Measurements from ENCODE around the gene TULP1. TPM values are rescaled to one million over a fixed set of nuclear protein-coding genes. Genes with fewer than 3 reads are reported as not detected.
"Not testable (repeated sequence)": the region's sequence is repeated elsewhere in the genome, so short reads cannot be mapped to it uniquely, and the experiment has no call there.

The TULP1 gene
- 0.15 TPM in 1 of 2 replicates, not detected in the other for total RNA-seq (2014; rRNA removed; shearing (Covaris generic))

GRCh38 chr6:35512740-35513139 lies at the start of gene TULP1:
TULP1 (minus strand) TSS chr6:35512896; CDS start chr6:35512858, 38 bp downstream.
- H3K4me3 ChIP-seq = no peak within 1 kb of the TSS
- H3K36me3 ChIP-seq = no peaks in the 10 kb centered on the region
- no peak within 1 kb of the TSS for H3K27ac ChIP-seq
- no peaks in the 10 kb centered on the region for H3K4me1 ChIP-seq
- H3K9me3 ChIP-seq (replicated peaks) = no peaks in the 10 kb centered on the region
- peaks cover 15% of the 10 kb centered on the region; the same call in 1 of the 2 replicates for H3K27me3 ChIP-seq
- no peak for DNase-seq

- DNase-seq = no peak
- Histone ChIP-seq H3K9me3 (replicated peaks) (no peaks in the 10 kb centered on the region), H3K4me1 (no peaks in the 10 kb centered on the region), H3K4me3 (no peak overlapping the region), H3K27ac (no peak overlapping the region), H3K27me3 (peaks cover 17% of the 10 kb centered on the region), H3K36me3 (no peaks in the 10 kb centered on the region)
Measured at GRCh38 chr6:35562060-35562459, 49.4 kb upstream of the TULP1 start.

GRCh38 chr6:35561113-35561512 lies 48.4 kb upstream of the TULP1 start:
- no peak for DNase-seq
- Histone ChIP-seq H3K4me1 (no peaks in the 10 kb centered on the region), H3K27me3 (peaks cover 17% of the 10 kb centered on the region), H3K9me3 (replicated peaks) (no peaks in the 10 kb centered on the region), H3K36me3 (no peaks in the 10 kb centered on the region), H3K4me3 (no peak overlapping the region), H3K27ac (no peak overlapping the region)

GRCh38 chr6:35558571-35558970 lies 45.9 kb upstream of the TULP1 start:
- Histone ChIP-seq H3K4me3 (no peak overlapping the region), H3K27me3 (peaks cover 10% of the 10 kb centered on the region), H3K9me3 (replicated peaks) (no peaks in the 10 kb centered on the region), H3K36me3 (no peaks in the 10 kb centered on the region), H3K27ac (no peak overlapping the region), H3K4me1 (no peaks in the 10 kb centered on the region)
- DNase-seq = no peak

- Histone ChIP-seq H3K27ac (no peak overlapping the region), H3K4me3 (no peak overlapping the region), H3K9me3 (replicated peaks) (no peaks in the 10 kb centered on the region), H3K36me3 (no peaks in the 10 kb centered on the region), H3K27me3 (peaks cover 3% of the 10 kb centered on the region), H3K4me1 (no peaks in the 10 kb centered on the region)
- DNase-seq = no peak
Measured at GRCh38 chr6:35557239-35557638, 44.5 kb upstream of the TULP1 start.

- DNase-seq = no peak
- H3K4me1 ChIP-seq = no peaks in the 10 kb centered on the region
- no peaks in the 10 kb centered on the region; the same call in 1 of the 2 replicates for H3K27me3 ChIP-seq
- no peaks in the 10 kb centered on the region for H3K36me3 ChIP-seq
- no peaks in the 10 kb centered on the region; the same call in 1 of the 2 replicates for H3K9me3 ChIP-seq (replicated peaks)
- H3K27ac ChIP-seq = no peak overlapping the region
- H3K4me3 ChIP-seq = no peak overlapping the region
Measured at GRCh38 chr6:35554811-35555210, 42.1 kb upstream of the TULP1 start.

GRCh38 chr6:35553315-35553714 lies 40.6 kb upstream of the TULP1 start:
- no peaks in the 10 kb centered on the region for H3K4me1 ChIP-seq
- H3K36me3 ChIP-seq = no peaks in the 10 kb centered on the region
- DNase-seq = no peak
- H3K27me3 ChIP-seq = no peaks in the 10 kb centered on the region
- no peak overlapping the region for H3K4me3 ChIP-seq
- no peak overlapping the region for H3K27ac ChIP-seq
- H3K9me3 ChIP-seq (replicated peaks) = no peaks in the 10 kb centered on the region; the same call in 1 of the 2 replicates

GRCh38 chr6:35552285-35552917 lies 39.7 kb upstream of the TULP1 start:
- H3K27me3 ChIP-seq = no peaks in the 10 kb centered on the region
- no peaks in the 10 kb centered on the region; the same call in 1 of the 2 replicates for H3K9me3 ChIP-seq (replicated peaks)
- H3K4me1 ChIP-seq = no peaks in the 10 kb centered on the region
- no peaks in the 10 kb centered on the region for H3K36me3 ChIP-seq
- peak; percentile 24 to 66 for DNase-seq
- no peak overlapping the region for H3K27ac ChIP-seq
- H3K4me3 ChIP-seq = no peak overlapping the region

- no peaks in the 10 kb centered on the region for H3K27me3 ChIP-seq
- H3K4me3 ChIP-seq = no peak overlapping the region
- no peaks in the 10 kb centered on the region for H3K36me3 ChIP-seq
- DNase-seq = no peak
- no peaks in the 10 kb centered on the region; the same call in 1 of the 2 replicates for H3K9me3 ChIP-seq (replicated peaks)
- no peaks in the 10 kb centered on the region for H3K4me1 ChIP-seq
- H3K27ac ChIP-seq = no peak overlapping the region
Measured at GRCh38 chr6:35550437-35550836, 37.7 kb upstream of the TULP1 start.

GRCh38 chr6:35547676-35548075 lies 35.0 kb upstream of the TULP1 start:
- no peak overlapping the region for H3K27ac ChIP-seq
- no peaks in the 10 kb centered on the region; the same call in 1 of the 2 replicates for H3K9me3 ChIP-seq (replicated peaks)
- H3K4me1 ChIP-seq = no peaks in the 10 kb centered on the region
- DNase-seq = no peak
- H3K27me3 ChIP-seq = no peaks in the 10 kb centered on the region
- no peak overlapping the region for H3K4me3 ChIP-seq
- H3K36me3 ChIP-seq = no peaks in the 10 kb centered on the region

- DNase-seq = no peak
- Histone ChIP-seq H3K4me3 (no peak overlapping the region), H3K9me3 (replicated peaks) (no peaks in the 10 kb centered on the region), H3K27ac (no peak overlapping the region), H3K27me3 (no peaks in the 10 kb centered on the region), H3K36me3 (no peaks in the 10 kb centered on the region), H3K4me1 (no peaks in the 10 kb centered on the region)
Measured at GRCh38 chr6:35544769-35545361, 32.2 kb upstream of the TULP1 start.

GRCh38 chr6:35543459-35544193 lies 30.9 kb upstream of the TULP1 start:
- Histone ChIP-seq H3K4me3 (no peak overlapping the region), H3K9me3 (replicated peaks) (no peaks in the 10 kb centered on the region)

GRCh38 chr6:35541836-35542235 lies 29.1 kb upstream of the TULP1 start:
- H3K27me3 ChIP-seq = no peaks in the 10 kb centered on the region
- no peaks in the 10 kb centered on the region for H3K9me3 ChIP-seq (replicated peaks)
- no peaks in the 10 kb centered on the region for H3K36me3 ChIP-seq
- no peak overlapping the region for H3K27ac ChIP-seq
- H3K4me1 ChIP-seq = no peaks in the 10 kb centered on the region
- no peak for DNase-seq
- H3K4me3 ChIP-seq = no peak overlapping the region

More at GRCh38 chr6:35543459-35544193, 30.9 kb upstream of the TULP1 start:
- no peaks in the 10 kb centered on the region for H3K4me1 ChIP-seq
- no peak for DNase-seq
- H3K36me3 ChIP-seq = no peaks in the 10 kb centered on the region
- no peak overlapping the region for H3K27ac ChIP-seq
- H3K27me3 ChIP-seq = no peaks in the 10 kb centered on the region

- H3K9me3 ChIP-seq (replicated peaks) = no peaks in the 10 kb centered on the region
- H3K4me3 ChIP-seq = no peak overlapping the region
- H3K27me3 ChIP-seq = peaks cover 3% of the 10 kb centered on the region; the same call in 1 of the 2 replicates
- no peaks in the 10 kb centered on the region for H3K36me3 ChIP-seq
- DNase-seq = no peak
- no peak overlapping the region for H3K27ac ChIP-seq
- H3K4me1 ChIP-seq = no peaks in the 10 kb centered on the region
Measured at GRCh38 chr6:35539223-35539622, 26.5 kb upstream of the TULP1 start.

- not testable (repeated sequence) for H3K9me3 ChIP-seq (replicated peaks); DNase-seq; H3K27me3 ChIP-seq; H3K4me3 ChIP-seq; H3K27ac ChIP-seq; H3K36me3 ChIP-seq; H3K4me1 ChIP-seq
Measured at GRCh38 chr6:35535847-35536246, 23.2 kb upstream of the TULP1 start.

All from SJCRH30 (cell line).